Fibroblast of skin of back (primary cell): Measurements from ENCODE around the gene TEX261.

Experiments
- DNase-seq: peaks from one replicate; pipeline ENCODE4 v3.0.0-alpha.2; 2013

TEX261 gene

DNA sequence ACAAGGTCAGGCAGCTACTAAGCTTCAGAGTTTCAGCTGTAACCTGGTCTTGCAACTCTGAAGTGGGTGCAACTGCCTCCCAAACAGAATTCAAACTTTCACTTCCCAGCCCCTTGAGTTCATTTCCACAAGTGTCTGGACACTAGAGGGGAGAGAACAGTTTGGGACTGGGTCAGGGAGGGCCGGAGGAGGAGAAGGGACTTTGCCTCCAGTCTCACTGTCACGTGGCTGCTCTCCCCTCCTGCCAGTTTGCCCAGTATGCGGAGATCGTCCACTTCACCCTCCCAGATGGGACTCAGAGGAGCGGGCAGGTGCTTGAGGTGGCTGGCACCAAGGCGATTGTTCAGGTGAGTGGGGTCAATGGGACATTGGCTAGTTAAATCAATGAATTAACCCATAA is 36.9 kb downstream of the TEX261 start:
- no peak for DNase-seq

DNA sequence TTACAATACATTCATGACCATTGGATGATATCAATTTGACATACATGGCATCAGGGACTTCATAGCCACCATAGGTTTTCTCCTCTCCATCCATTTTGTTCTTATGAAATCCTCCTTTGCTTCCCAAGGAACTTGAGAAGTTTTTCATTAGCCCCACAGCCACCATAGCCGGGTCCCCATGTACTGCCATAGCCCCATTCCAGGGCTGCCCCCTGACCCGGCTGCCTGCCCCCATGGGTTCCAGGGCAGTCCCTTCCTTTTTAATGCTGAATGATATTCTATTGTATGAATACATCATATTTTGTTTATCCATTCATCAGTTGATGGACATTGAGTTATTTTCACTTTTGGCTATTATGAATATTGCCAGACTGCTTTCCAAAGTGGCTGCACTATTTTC is 38.5 kb downstream of the TEX261 start:
- DNase-seq: no peak

DNA sequence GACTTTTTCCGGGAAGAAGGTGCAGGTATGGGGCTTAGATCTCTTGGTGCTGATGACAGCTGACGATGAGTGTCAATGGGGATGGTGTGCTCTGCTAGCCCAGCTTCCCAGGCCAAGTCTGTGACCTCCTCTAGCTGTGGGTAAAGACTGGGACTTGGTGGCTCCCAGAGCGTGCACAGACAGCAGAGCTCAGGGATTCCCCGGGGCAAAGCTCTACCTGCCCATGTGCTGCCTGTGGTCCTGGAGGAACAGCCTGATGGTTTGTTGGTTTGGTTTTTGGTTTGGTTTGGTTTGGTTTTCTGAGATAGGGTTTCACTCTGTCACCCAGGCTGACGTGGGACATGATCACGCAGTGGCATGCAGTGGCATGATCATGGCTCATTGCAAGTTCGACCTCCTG is 39.8 kb downstream of the TEX261 start:
- no peak for DNase-seq

DNA sequence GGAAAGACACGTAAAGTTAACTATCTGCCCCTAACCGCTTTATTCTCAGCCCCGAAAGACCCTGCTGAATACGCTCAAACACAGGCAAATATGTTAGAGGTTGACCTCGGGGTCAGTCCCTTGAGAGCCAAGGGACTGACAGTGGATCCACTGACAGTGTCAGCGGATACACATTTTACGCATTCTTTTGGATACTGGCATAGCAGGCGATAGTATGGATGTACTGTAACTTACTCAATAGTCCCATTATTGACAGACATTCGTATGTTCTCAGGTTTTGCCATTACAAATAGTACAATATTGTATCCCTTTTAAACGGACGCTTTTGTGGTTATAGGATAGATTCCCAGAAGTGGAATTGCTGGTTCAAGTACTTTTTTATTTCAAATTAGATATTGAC is 45.6 kb downstream of the TEX261 start:
- DNase-seq: no peak

DNA sequence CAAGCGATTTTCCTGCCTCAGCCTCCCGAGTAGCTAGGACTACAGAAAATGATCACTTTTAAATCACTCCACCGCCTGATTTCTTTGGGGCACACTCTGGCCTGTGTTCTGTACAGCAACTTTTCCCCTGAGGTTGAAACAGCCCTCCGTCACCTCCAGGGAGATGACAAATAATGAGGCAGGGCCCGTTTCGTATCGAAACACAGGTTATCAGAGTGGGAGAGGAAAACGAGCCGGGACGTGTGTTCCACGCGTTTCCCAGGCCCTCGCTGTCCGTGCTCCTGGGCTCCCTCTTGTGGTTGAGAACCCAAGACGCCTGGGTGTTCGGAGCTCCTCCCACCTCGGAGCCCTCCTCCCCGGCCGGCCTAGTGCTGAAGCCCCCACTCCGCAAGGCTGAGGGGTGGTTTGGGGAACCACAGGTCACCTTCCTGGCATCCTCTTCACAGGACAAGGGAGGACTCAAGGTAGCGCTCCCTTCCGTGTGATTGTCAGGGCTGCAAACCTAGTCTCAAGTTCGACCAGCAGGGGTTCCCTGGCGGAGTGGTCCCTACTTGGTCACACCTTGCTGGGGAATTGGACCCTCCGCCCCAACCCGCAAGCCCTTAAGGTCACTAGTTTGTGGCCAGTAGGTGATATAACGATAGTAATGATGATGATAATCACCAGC is 46.2 kb downstream of the TEX261 start:
- DNase-seq: peak; percentile 71

DNA sequence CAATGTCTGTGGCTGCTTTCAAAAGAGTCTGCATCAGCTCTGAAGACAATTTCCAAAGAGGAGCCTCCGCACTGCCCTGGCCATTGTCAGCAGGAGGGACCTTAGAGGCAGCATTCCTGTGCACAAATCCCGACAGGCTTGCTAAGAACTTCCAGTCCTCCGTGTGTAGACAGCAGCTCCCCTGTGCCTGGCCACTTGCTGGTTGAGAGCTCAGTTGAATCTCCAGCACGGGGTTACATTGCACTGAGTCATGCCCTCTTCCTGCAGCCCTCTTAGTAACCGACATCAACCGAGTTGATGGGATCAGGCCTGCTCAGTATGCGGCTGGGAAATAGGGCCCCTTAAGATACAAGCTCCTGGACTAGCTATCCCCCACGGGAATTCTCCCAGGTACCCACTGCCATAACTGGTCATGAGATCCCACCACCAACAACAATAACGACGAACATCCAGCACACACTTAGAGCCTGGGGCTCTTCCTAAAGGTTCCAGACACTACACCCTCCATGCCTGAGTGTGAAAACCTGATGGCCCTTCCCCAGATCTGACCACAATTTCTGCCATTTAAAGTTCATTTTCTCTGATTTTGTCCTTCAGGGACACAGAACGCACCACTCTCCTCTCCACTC is 47.0 kb downstream of the TEX261 start:
- DNase-seq: peak; percentile 51

DNA sequence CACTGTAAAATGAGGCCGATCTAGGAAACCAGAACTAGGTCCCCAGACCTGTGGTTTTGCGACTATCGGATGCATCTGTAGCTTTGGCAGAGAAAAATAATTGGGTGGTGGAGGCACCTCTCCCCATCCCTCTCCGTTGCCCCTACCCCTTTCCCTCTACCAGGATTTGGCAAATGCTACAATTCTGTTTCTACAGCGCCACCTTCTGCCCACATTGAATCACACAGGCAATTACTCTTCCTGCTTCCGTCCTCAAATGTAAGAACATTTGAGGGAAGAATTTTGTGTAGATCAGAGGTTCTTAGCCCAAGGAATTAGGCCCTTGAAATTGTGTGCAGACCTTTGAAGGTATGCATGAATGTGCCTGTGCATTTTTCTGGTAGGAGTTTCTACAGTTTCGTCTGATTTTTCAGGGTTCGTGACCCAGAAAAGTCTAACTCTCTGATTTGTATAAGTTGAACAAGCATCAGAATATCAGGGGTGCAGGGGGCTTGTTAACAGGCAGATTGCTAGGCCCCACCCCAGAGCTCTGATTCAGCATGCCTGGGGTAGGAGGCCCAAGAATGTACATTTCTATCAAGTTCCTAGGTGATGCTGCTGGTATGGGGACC is 47.7 kb downstream of the TEX261 start:
- DNase-seq: peak; percentile 51

DNA sequence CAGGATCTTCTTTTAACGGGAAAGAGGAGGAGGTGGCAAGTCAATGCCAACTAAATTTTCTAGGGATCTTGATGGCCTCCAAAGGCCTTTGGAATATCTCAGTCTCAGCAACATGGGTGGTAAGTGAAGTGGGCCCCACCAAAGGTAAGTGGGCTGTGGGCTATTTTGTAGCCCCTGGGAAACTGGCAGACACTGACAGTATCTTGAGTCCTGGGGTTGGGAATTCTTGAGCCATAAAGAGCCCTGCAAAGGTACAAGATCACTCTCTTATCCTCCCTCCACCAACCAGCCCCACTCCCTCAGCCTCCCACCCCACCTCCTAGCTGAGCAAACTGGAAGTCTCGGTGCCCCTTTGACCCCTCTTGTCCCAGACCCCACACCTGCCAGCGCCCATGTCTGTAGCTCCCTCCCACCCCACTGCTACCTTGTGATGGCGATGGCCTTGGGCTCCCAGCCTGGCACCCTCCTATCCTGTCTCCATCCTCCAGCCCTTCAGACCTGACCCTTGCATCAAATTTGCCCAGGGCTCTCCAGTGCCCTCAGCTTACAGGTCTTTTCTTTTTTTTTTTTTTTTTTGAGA is 50.5 kb downstream of the TEX261 start:
- DNase-seq: no peak

DNA sequence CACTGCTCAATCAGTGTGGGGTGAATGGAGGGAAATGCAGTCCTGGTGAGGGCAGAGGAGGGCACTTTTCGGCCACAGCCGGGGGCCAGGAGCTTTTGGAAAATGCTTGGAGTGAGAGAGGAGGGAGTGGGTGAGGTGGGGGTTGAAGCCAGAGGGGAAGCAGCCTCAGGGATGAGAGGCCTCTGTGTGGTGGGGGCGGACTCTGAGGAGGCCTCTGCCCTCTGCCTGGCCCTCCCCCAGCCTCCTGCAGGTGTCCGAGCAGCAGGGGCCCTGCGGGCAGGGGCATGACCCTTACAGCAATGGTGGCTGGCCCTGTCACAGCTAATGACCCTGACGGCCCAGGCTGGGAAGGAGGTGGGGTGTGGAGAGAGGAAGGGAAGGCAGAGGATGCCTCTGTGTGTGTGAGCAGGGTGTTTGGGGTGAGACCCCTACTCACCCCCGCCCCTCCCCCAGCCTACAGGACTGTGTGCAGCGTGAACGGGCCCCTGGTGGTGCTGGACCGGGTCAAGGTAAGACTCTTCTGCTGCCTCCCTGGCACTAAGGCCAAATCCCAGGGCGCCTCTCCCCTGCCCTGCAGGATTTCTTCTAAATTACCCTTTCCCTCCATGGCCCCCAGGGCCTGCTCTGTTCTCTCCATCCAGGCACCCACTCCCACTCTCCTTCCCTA is 51.3 kb downstream of the TEX261 start:
- no peak for DNase-seq

DNA sequence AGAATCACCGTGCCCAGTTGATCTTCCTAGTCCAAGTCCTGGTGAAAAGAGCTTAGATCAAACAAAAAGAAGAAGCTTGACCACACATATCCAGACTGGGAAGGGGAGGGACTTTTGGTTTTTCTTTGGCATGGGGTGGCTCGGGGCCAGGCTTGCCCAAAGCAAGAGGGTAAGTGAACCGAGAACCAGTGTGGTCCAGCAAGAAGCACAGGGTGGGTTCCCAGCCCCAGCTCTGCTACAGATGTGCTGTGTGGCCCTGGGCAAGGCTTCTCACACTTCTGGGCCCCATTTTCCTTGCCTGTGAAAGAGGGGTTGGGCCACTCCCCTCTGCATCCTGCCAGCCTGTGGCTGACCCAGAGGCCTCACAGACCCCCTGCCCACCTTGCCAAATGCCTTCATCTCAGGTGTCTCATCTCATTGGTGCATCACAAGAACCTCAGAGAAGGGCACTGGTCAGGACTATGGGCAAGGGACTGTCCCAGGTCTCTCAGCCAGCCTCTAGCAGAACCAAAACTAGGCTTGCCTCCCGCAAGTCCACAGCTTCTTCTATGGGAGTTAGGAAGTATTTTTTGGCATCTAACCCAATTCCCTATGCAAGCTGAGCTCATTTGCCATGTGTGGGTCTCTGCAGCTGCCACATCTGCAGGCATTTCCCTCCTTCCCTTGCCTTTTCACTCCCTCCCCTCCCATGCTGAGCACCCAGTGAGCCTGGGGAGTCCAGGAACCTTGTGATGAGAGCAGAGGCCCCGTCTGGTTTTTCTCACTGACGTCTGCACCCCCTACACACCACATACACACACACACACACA is 52.1 kb downstream of the TEX261 start:
- DNase-seq: no peak

DNA sequence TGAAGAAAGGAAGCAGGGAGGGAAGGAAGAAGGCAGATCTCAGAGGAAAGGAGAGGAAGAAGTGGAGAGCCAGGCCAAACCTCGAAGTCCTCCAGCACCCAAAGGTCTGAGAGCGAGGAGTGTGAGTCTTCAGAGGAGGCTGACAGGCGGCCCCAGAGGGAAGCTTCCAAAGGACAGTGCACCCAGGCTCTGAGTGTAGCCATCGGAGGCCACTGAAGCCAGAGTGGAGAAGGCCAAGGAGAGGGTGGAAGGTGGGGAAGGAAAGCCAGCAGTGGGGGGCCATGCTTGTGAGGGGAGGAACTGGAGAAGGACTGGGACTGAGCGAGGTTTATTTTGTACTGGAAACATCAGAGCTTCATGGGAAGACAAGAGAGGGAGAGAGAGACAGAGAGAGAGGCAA is 53.0 kb downstream of the TEX261 start:
- DNase-seq: no peak

DNA sequence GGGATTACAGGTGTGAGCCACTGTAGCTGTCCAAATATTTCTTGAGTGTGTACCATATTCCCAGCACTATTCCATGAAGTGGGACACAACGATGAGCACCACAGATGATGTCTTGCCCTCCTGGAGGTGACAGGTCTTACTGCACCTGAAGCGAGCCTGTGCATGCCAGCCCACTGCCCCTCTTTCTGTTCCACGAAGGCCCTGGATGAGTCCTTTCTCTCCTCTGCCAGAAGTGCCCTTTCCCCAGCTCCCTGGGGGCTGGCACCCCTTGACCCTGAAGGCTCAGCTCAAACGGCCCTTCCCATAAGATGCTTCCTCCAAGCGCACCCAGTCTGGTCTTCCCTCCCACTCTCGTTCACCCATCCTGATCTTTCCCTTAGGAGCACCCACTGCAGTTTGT is 53.5 kb downstream of the TEX261 start:
- no peak for DNase-seq

DNA sequence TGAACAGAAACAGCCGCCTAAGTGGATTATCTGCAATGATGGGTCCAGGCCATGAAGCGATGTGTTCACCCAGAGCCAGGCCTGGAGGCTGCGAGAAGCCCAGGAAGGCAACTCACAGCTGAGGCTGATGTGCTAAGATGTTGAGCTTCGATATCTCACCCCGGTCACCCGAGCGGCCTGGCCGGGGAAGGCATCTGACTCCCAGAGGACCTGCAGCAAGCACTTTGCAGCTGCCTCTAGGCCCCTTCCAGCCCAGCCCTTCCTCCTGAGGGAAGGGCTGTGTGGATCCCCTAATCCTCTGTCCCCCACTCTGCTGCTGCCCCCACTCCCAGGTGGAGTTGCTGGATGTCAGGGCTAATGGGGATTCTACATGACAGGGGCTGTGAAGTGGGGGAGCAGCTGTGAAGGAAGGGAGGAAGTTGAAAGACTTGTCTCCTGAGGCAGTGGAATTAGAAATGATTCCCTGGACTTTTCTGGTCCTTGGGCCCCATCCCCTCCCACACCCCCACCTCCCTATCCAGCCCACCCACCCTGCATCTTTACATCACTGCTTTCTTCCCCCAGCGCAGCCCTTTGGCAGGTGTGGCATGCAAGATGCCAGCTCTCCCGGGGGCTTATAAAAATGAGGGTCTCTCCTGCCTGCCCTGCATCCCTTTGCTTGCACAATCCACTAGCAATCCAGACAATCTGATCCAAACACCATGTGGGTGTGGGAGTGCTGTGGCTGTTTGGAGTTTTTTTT is 54.7 kb downstream of the TEX261 start:
- no peak for DNase-seq

DNA sequence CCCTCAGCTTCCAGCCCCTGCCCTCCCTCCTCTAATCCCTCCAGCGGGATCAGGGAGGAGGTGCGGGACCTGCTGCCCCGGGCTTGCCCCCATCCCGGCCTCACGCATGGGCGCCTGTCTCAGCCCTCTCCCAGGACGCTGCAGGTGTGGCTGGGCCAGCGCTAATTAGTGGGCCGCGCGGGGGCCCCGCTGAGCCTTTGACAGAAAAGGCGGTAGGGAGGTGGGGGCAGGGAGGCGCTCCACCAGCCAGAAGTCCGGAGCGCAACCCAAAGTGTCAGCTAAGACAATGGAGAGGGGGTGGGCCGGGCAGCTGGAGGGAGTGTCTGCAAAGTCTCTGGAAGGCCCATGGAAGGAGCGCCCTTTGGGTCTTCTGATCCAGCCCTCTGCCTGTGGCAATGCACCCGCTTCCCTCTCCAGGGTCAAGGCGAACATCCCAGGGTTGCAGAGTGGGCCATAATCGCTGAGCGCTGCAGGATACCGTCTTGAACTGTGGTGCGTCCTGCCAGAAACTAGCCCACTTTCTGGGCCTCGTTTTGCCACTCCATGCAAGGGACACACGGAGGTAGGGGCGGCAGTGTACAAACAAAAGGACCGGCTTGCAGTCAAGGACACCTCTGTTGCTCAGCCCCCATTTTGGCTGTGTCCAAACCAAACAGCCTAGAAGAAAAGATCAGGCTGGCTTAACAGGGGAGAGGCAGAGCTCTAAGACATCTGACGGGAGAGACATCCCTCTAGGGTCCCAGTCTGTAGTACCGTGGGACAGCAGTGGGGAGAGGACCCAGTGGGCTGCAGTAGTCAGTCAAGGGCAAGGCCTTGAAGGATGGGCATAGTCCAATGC is 55.5 kb downstream of the TEX261 start:
- no peak for DNase-seq

DNA sequence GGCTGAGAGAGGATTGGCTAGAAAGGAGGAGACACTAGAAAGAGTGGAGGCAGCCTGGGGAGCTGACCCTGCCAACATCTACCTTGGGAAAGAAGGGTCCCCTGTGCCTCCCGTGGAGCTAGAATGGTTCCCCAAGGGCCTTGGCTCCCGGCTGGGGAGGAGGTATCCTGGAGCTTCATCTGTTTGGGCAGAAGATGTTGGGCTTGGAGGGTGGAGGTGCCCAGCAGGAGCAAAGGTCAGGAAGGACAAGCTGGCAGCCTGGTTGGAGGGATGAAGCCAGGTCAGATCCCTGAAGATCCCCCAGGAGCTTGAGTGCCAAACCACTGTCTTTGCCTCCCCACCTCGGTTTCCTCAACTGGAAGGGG is 56.1 kb downstream of the TEX261 start:
- DNase-seq: no peak

DNA sequence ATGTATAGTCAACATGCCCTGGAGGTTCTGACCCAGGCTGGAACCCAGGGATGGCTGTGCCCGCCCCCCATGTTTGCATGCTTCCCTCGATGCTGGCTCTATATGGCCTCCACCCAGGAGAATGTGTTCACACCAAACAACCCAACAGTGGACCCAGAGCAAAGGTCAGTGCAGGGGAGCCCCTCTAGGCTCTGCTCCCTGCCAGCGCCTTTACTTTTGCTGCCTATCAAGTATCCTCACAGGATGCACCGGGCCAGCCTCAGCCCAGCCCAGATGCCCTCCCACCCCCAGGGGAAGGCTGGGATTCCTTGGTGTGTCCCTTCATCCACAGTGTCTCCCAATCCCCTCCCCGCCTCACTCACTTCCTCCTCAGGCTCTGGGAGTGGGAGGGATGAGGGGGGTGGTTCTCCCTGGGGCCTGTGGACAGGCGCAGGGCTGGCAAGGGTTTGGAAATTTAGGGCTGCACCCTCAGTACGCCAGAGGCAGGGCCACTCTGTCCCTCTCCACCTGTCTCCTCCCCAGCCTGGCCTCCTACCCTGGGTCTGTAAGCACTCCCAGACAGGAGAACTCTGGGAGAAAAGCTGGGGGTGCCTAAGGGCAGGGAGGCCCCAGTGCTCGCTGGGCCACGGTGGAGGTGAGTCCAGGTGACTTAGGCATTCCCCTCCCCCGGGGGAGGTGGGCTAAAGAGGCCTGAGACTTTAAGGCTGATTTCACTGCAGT is 56.6 kb downstream of the TEX261 start:
- DNase-seq: no peak

DNA sequence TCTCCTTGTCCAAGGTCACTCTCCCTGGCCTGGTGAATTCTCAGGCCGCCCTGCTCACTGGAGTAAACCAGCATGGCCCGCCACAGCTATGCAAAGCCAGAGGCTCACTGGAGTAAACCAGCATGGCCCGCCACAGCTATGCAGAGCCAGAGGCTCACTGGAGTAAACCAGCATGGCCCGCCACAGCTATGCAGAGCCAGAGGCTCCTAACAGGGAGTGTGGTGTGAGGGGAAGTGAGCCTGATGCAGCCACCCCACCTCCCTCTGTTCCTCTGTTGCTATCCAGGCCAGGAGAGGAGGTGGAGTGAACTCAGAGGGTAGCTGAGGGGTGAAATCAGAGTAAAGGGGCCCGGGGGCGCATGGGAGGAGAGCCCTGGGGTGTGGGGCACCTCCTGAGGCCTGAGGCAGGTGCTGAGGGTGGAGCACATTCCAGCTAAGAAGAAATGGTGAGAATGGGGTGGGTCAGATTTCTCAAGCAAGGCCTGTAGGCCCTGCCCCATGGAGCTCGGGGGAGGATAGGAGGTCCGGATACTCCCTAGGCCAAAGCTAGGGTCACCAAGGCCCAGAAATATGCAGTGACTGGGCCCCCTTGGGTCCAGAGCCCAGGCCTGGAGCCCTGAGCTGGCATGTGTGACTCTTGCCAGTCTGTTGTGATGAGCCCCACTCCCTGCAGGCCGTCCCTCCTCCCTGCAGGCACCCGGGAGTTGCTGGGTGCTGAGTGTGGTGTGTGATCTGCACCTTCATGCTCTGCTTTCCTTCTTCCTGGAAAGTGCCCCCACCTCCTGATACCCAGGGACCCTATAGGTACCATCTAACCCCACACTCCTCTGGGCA is 57.5 kb downstream of the TEX261 start:
- no peak for DNase-seq

DNA sequence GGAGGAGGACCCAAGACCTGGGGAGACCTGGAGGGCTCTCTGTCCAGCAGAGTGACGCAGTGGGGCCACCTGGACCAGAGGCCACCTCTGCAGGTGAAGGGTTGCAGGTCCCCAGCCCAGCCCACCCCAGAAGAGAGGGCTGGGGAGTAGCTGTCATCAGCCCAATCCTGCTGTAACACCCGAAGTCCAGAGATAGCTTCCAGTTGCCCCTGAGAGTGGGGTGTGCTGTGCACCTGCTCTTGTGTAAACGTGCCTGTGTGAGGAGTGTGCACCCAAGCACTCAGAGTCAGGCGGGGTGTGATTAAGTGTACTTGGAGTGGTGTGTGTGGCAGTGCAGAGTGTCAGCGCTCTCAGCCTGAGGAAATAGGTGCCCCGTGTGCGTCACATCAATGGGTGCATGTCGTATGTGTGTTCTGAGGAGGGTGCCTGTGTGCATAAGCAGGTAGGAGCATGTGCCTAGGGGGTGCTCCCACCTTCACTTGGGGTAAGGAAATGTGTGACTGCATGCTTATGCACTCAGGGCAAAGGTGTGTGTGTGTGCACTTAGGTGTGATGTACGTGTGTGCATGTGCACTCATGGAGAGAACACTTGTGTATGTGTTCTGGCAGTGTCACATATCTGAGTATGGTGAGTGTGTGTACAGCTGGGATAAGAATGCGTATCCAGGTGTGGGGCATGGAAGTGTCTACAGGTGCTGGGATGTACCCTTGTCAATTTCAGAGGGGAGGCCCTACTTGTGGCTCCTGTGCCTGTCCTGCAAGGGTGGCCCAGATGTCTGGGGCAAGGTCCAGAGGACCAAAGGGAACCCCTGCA is 58.3 kb downstream of the TEX261 start:
- no peak for DNase-seq
